Stimulated activated naive CD8-positive, alpha-beta T cell treated with anti-CD3 and anti-CD28 coated beads, Interleukin-15, amount 100 ng/mL, for 72 hours (primary cell): ENCODE measurements around the gene TAC3.
"Not testable (repeated sequence)": the region's sequence is repeated elsewhere in the genome, so short reads cannot be mapped to it uniquely, and the experiment has no call there.

Experiments used
- ATAC-seq: fragments of 150-1000 bp; cut with Tn5 transposase; 2 replicates; pipeline ENCODE4 v1.10.0; 2021; ENCODE audit warnings: mild to moderate bottlenecking, moderate library complexity
- DNase-seq, 2 donors: peaks; one replicate each; pipeline ENCODE4 v3.0.0; 2021 to 2022
- H3K27ac Mint-ChIP-seq, 2 donors: one replicate each; pipeline ENCODE4 v1.8.0; 2022; ENCODE audit warnings: mild to moderate bottlenecking in 2 of 2, mixed read lengths in 2 of 2, moderate library complexity in 2 of 2
- H3K27me3 Mint-ChIP-seq: one replicate; pipeline ENCODE4 v1.8.0; 2022; ENCODE audit warnings: mixed read lengths
- H3K4me1 Mint-ChIP-seq: one replicate; pipeline ENCODE4 v1.8.0; 2022; ENCODE audit warnings: mild to moderate bottlenecking, mixed read lengths
- H3K4me3 Mint-ChIP-seq, 2 donors: one replicate each; pipeline ENCODE4 v1.8.0; 2022; ENCODE audit warnings: mild to moderate bottlenecking in 2 of 2, mixed read lengths in 2 of 2, moderate library complexity in 1 of 2
- H3K9me3 Mint-ChIP-seq, 2 donors: one replicate each; pipeline ENCODE4 v1.8.0; 2022; ENCODE audit warnings: mixed read lengths in 2 of 2

Gene TAC3

DNA sequence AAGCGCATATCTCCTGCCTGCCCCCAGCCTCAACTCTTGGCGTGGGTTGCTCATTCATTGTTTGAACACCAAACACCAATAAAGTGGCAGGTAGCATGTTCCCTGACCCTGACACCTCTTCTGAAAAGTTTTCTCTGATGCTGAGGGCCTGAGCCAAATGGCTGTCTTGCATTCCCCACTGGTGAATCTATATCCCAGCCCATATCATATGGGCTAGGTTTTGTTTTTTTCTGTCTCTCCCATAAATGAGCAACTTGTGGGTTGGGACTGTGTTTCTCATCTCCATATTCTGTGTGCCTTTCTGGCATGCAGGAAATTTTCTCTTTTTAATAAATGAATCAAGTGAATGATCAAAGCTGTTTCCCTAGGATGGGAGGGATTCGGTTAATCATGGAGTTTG, 28.6 kb upstream of the TAC3 start:
- Mint-ChIP-seq H3K27ac (no peak overlapping the region), H3K27me3 (no peaks in the 10 kb centered on the region), H3K4me3 (no peak overlapping the region), H3K4me1 (peaks cover 42% of the 10 kb centered on the region), H3K9me3 (no peaks in the 10 kb centered on the region)
- no peak for ATAC-seq
- no peak for DNase-seq

DNA sequence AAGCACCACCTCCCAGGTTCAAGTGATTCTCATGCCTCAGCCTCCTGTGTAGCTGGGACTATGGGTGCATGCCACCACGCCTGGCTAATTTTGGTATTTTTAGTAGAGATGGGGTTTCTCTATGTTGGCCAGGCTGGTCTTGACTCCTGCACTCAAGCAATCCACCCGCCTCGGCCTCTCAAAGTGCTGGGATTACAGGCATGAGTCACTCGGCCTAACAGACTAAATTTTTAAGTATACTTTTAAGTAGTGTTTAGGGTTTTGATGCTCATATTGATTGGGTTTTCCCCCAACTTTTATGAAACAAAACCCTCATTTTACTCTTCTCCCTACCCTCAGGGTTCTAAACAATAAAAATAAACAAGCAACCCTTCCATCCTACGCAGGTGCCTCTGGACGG, 28.1 kb upstream of the TAC3 start:
- no peak for ATAC-seq
- H3K9me3 Mint-ChIP-seq, result no peaks in the 10 kb centered on the region
- no peak for DNase-seq
- no peak overlapping the region for H3K4me3 Mint-ChIP-seq
- no peaks in the 10 kb centered on the region for H3K27me3 Mint-ChIP-seq
- H3K27ac Mint-ChIP-seq, result no peak overlapping the region
- H3K4me1 Mint-ChIP-seq, result peaks cover 42% of the 10 kb centered on the region

- ATAC-seq (no peak), DNase-seq (no peak)
- Mint-ChIP-seq H3K9me3 (no peaks in the 10 kb centered on the region), H3K27ac (no peak overlapping the region), H3K27me3 (no peaks in the 10 kb centered on the region), H3K4me1 (peaks cover 27% of the 10 kb centered on the region), H3K4me3 (no peak overlapping the region)
These were observed 26.4 kb upstream of the TAC3 start for GRCh38 chr12:57042695-57043094.

- ATAC-seq, result no peak
- H3K27ac Mint-ChIP-seq, result no peak overlapping the region
- H3K9me3 Mint-ChIP-seq, result no peaks in the 10 kb centered on the region
These were observed 24.4 kb upstream of the TAC3 start for GRCh38 chr12:57040750-57041149.

DNA sequence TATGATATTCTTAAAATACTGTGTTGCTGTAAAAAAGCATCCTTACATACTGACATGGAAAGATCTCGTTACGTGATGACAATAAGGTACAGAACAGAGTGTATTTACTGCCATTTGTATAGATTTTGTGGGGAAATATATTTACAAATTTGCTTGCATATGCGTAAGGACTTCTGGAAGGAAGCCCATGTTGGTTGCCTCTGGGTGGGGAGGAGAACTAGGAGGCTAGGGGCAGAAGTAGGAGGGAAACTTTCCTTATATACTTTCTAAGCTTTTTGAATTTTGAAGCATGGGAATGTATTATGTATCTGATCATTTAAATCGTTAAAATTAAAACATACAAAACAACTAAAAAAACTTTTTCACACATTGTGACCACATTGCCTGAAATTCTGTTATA, 23.9 kb upstream of the TAC3 start:
- Mint-ChIP-seq H3K27me3 (no peaks in the 10 kb centered on the region), H3K4me1 (peaks cover 2% of the 10 kb centered on the region), H3K27ac (no peak overlapping the region), H3K4me3 (no peak overlapping the region), H3K9me3 (no peaks in the 10 kb centered on the region)
- ATAC-seq (no peak), DNase-seq (no peak)

More at GRCh38 chr12:57040750-57041149, 24.4 kb upstream of the TAC3 start:
- H3K27me3 Mint-ChIP-seq, result no peaks in the 10 kb centered on the region
- peaks cover 7% of the 10 kb centered on the region for H3K4me1 Mint-ChIP-seq
- H3K4me3 Mint-ChIP-seq, result no peak overlapping the region
- DNase-seq, result no peak

- Mint-ChIP-seq H3K27me3 (no peaks in the 10 kb centered on the region), H3K27ac (no peak overlapping the region), H3K9me3 (no peaks in the 10 kb centered on the region), H3K4me3 (no peak overlapping the region), H3K4me1 (no peaks in the 10 kb centered on the region)
- ATAC-seq (no peak), DNase-seq (no peak)
These were observed 22.9 kb upstream of the TAC3 start for GRCh38 chr12:57039016-57039798.

GRCh38 chr12:57037264-57037663, 20.9 kb upstream of the TAC3 start:
- ATAC-seq, result no peak
- DNase-seq, result no peak
- Mint-ChIP-seq H3K4me3 (no peak overlapping the region), H3K4me1 (no peaks in the 10 kb centered on the region), H3K9me3 (no peaks in the 10 kb centered on the region), H3K27me3 (no peaks in the 10 kb centered on the region), H3K27ac (no peak overlapping the region)

- H3K27me3 Mint-ChIP-seq, result no peaks in the 10 kb centered on the region
- peaks cover 19% of the 10 kb centered on the region for H3K4me1 Mint-ChIP-seq
- no peak overlapping the region for H3K4me3 Mint-ChIP-seq
- DNase-seq, result no peak
- H3K27ac Mint-ChIP-seq, result peak overlapping the region in 1 of 2 donors; percentile 63
- no peak for ATAC-seq
- H3K9me3 Mint-ChIP-seq, result no peaks in the 10 kb centered on the region
These were observed 17.1 kb upstream of the TAC3 start for GRCh38 chr12:57033431-57033830.

DNA sequence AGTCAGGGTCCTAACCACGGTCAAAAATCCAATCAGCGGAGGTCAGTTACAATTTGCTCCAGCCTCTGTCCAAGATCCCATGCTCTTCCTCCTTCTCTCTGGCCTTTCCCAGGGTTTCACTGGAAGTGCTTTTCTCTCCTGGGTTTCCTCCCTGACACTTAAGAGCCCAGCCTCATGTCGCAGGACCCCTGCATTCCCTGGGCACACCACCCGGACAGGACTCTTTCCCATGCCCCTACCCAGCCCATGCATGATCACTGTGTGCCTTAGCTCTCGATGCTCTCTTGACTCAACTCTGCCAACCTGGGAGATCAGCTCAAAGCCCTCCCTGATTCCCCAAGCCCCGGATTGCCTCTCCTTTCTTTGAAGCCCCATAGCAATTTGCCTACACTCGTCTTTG, 15.5 kb upstream of the TAC3 start:
- ATAC-seq (no peak), DNase-seq (no peak)
- Mint-ChIP-seq H3K9me3 (no peaks in the 10 kb centered on the region), H3K4me3 (no peak overlapping the region), H3K27me3 (no peaks in the 10 kb centered on the region), H3K27ac (peak overlapping the region in 1 of 2 donors; percentile 28), H3K4me1 (peaks cover 32% of the 10 kb centered on the region)

- H3K27me3 Mint-ChIP-seq, result no peaks in the 10 kb centered on the region
- H3K27ac Mint-ChIP-seq, result peak overlapping the region; percentile 50 to 86
- ATAC-seq, result peak; percentile 75
- DNase-seq, result peak in 1 of 2 donors; percentile 26
- H3K4me3 Mint-ChIP-seq, result peak overlapping the region; percentile 11 to 18
- H3K9me3 Mint-ChIP-seq, result no peaks in the 10 kb centered on the region
- H3K4me1 Mint-ChIP-seq, result peaks cover 38% of the 10 kb centered on the region
These were observed 14.9 kb upstream of the TAC3 start for GRCh38 chr12:57031138-57031725.

- no peak for ATAC-seq
- DNase-seq, result no peak
- Mint-ChIP-seq H3K27me3 (no peaks in the 10 kb centered on the region), H3K4me1 (peaks cover 41% of the 10 kb centered on the region), H3K9me3 (no peaks in the 10 kb centered on the region), H3K27ac (no peak overlapping the region), H3K4me3 (no peak overlapping the region)
These were observed 13.1 kb upstream of the TAC3 start for GRCh38 chr12:57029457-57029856.

DNA sequence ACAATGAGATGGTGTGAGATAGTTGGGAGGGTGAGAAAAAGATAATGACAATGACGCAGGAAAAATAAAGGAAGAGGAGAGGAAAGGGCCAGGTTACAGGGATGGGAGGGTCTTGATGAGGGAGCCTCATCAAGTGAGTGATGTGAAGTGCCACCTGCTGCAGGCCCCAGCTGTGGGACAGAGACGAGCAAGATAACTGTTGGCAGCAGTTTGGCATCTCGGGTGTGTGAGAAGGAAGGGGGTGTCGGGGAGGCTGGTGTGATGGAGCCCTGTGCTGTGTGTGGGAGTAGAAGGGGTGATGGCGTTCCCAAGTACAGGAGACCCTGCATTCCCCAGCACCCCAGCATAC, 11.4 kb upstream of the TAC3 start:
- H3K4me3 Mint-ChIP-seq, result peak overlapping the region in 1 of 2 donors; percentile 4
- H3K4me1 Mint-ChIP-seq, result peaks cover 41% of the 10 kb centered on the region
- no peaks in the 10 kb centered on the region for H3K27me3 Mint-ChIP-seq
- ATAC-seq (no peak), DNase-seq (no peak)
- H3K27ac Mint-ChIP-seq, result peak overlapping the region; percentile 7 to 87
- H3K9me3 Mint-ChIP-seq, result no peaks in the 10 kb centered on the region

- peaks cover 41% of the 10 kb centered on the region for H3K4me1 Mint-ChIP-seq
- no peaks in the 10 kb centered on the region for H3K27me3 Mint-ChIP-seq
- H3K4me3 Mint-ChIP-seq, result peak overlapping the region; percentile 4 to 14
- no peak for ATAC-seq
- no peaks in the 10 kb centered on the region for H3K9me3 Mint-ChIP-seq
- peak overlapping the region; percentile 15 to 87 for H3K27ac Mint-ChIP-seq
- DNase-seq, result no peak
These were observed 10.9 kb upstream of the TAC3 start for GRCh38 chr12:57027011-57027804.

- no peaks in the 10 kb centered on the region for H3K27me3 Mint-ChIP-seq
- ATAC-seq (no peak), DNase-seq (no peak)
- peaks cover 22% of the 10 kb centered on the region for H3K4me1 Mint-ChIP-seq
- no peak overlapping the region for H3K4me3 Mint-ChIP-seq
- no peak overlapping the region for H3K27ac Mint-ChIP-seq
- H3K9me3 Mint-ChIP-seq, result no peaks in the 10 kb centered on the region
These were observed 8.9 kb upstream of the TAC3 start for GRCh38 chr12:57025196-57025595.

DNA sequence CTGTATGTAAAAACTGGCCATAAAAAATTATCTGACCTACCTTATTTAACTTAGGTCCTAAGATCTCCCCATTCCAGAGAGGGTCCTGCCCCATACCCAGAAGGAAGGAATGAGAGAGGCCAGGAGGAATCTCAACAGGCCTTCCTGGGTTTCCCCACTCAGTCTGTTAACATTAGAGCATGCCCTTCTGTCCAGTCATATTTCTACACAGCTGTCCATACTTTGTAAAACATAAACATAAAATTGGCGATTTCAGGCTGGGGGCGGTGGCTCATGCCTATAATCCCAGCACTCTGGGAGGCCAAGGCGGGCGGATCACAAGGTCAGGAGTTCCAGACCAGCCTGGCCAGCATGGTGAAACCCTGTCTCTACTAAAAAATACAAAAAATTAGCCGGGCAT, 6.0 kb upstream of the TAC3 start:
- not testable (repeated sequence) for ATAC-seq, H3K9me3 Mint-ChIP-seq, H3K27me3 Mint-ChIP-seq, DNase-seq, H3K4me3 Mint-ChIP-seq
- Mint-ChIP-seq H3K27ac (peak overlapping the region in 1 of 2 donors; percentile 44), H3K4me1 (peaks cover 14% of the 10 kb centered on the region)
